GM12878 (cell line): ENCODE data around the gene CTSS. TPM values are rescaled to one million over a fixed set of nuclear protein-coding genes. Genes with fewer than 3 reads are reported as not detected.

Experiments used
- ATAC-seq: fragments of 200-7000 bp; cut with Tn5 transposase; 3 replicates; pipeline ENCODE4 v1.9.1; 2020; ENCODE audit warnings: mild to moderate bottlenecking, moderate library complexity
- Bru-seq: library from RNA; stranded (reverse); fragments of 400-500 nt; gene quantifications from one replicate; lab custom pipeline; 2021; lab: Mats Ljungman, UMichigan
- BruChase-seq, 2 experiments: library from RNA; stranded (reverse); fragments of 400-500 nt; gene quantifications; one replicate each; lab custom pipeline; 2021; lab: Mats Ljungman, UMichigan
- BruUV-seq: library from RNA; stranded (reverse); fragments of 400-500 nt; replicated peaks from 2 replicates; lab custom pipeline; 2021; lab: Mats Ljungman, UMichigan
- CTCF ChIA-PET: fragments of 300-600 bp; sonication (Branson Sonifier 250); formaldehyde crosslinking; extraction: SDS; loops from one replicate; lab custom pipeline; 2021; ENCODE audit warnings: inconsistent platforms; lab: Yijun Ruan, JAX
- POLR2A ChIA-PET: fragments of 350-600 bp; formaldehyde crosslinking; extraction: SDS; loops from one replicate; lab custom pipeline; 2021; ENCODE audit warnings: inconsistent platforms; lab: Charles Lee
- RAD21 ChIA-PET: fragments of 300-600 bp; sonication (Branson Sonifier 250); formaldehyde crosslinking; loops from one replicate; lab custom pipeline; 2023; ENCODE audit warnings: antibody characterized with exemption; ENCODE audit not compliant: unreplicated experiment; lab: Charles Lee
- SMC1A ChIA-PET: fragments of 300-600 bp; sonication (Branson Sonifier 250); formaldehyde crosslinking; loops from one replicate; lab custom pipeline; 2023; ENCODE audit not compliant: unreplicated experiment, uncharacterized antibody; lab: Charles Lee
- DNase-seq: peaks from one replicate; pipeline ENCODE4 v3.0.0-alpha.2; 2011; ENCODE audit warnings: low read depth, low spot score
- FAIRE-seq: peaks from 3 replicates; lab custom pipeline; 2011; peaks lifted over from hg19 to GRCh38; lab: Jason Lieb, UNC
- H2AFZ ChIP-seq: 2 replicates; pipeline ENCODE4 v1.6.0; 2011; ENCODE audit warnings: low read depth, low read length, control low read depth; ENCODE audit not compliant: control insufficient read depth
- H3K27ac ChIP-seq: 2 replicates; pipeline ENCODE4 v1.5.1; 2011; ENCODE audit warnings: control low read depth; ENCODE audit not compliant: control insufficient read depth, insufficient read depth
- H3K27me3 ChIP-seq, 2 experiments: replicated peaks in 1 of 2; 2 replicates each; pipeline versions ENCODE4 v1.6.0 to v1.6.1; 2011; ENCODE audit warnings: low read length in 1 of 2; ENCODE audit not compliant: control insufficient read depth in 2 of 2, insufficient read depth in 2 of 2
- H3K36me3 ChIP-seq, 2 experiments: 2 replicates each; pipeline ENCODE4 v1.5.1; 2011; ENCODE audit warnings: low read length in 1 of 2; ENCODE audit not compliant: control insufficient read depth in 2 of 2, insufficient read depth in 2 of 2
- H3K4me1 ChIP-seq: 2 replicates; pipeline ENCODE4 v1.6.1; 2011; ENCODE audit warnings: mild to moderate bottlenecking, low read length, moderate library complexity, mixed read lengths; ENCODE audit not compliant: control insufficient read depth, insufficient read depth
- H3K4me2 ChIP-seq: 2 replicates; pipeline ENCODE4 v1.6.0; 2011; ENCODE audit warnings: control low read depth; ENCODE audit not compliant: control insufficient read depth, insufficient read depth
- H3K4me3 ChIP-seq: fragments of 200-600 bp; sonication (generic); 2 replicates; pipeline ENCODE4 v1.5.1; 2016
- H3K79me2 ChIP-seq: 2 replicates; pipeline ENCODE4 v1.6.0; 2011; ENCODE audit warnings: low read length; ENCODE audit not compliant: control insufficient read depth, insufficient read depth
- H3K9ac ChIP-seq: 2 replicates; pipeline ENCODE4 v1.8.0; 2011; ENCODE audit warnings: low read length, control low read depth, mixed read lengths; ENCODE audit not compliant: control insufficient read depth, insufficient read depth
- H3K9me3 ChIP-seq: replicated peaks from 3 replicates; pipeline ENCODE4 v1.5.1; 2011; ENCODE audit warnings: mild to moderate bottlenecking, low read length; ENCODE audit not compliant: control insufficient read depth, insufficient read depth
- H4K20me1 ChIP-seq: 2 replicates; pipeline ENCODE4 v1.6.0; 2011; ENCODE audit not compliant: control insufficient read depth, insufficient read depth
- BHLHE40 ChIP-seq, 2 experiments: fragments of 450-650 bp in 1 of 2; IDR thresholded peaks; 2 replicates each; pipeline ENCODE4 v1.6.1; 2011 to 2017; ENCODE audit warnings: low read depth in 2 of 2, borderline replicate concordance in 1 of 2, improper control_type of control experiment in 1 of 2, low read length in 1 of 2, mild to moderate bottlenecking in 1 of 2
- BRCA1 ChIP-seq: IDR thresholded peaks from 2 replicates; pipeline ENCODE4 v1.6.1; 2011; ENCODE audit warnings: low read depth, low read length, improper control_type of control experiment
- EP300 ChIP-seq, 2 experiments: fragments of 150-350 bp in 1 of 2; IDR thresholded peaks; 2 replicates each; pipeline ENCODE4 v1.6.1; 2011 to 2012; ENCODE audit warnings: low read depth in 2 of 2, low read length in 2 of 2, borderline replicate concordance in 1 of 2, improper control_type of control experiment in 1 of 2, inconsistent platforms in 1 of 2; ENCODE audit not compliant: control insufficient read depth in 1 of 2
- MTA3 ChIP-seq: IDR thresholded peaks from 2 replicates; pipeline ENCODE4 v1.6.1; 2012; ENCODE audit warnings: low read length, inconsistent platforms, borderline replicate concordance
- NR2F1 ChIP-seq: fragments of 450-650 bp; conservative IDR thresholded peaks from 2 replicates; pipeline ENCODE4 v1.6.1; 2017; ENCODE audit warnings: mild to moderate bottlenecking
- TARDBP ChIP-seq: IDR thresholded peaks from 2 replicates; pipeline ENCODE4 v1.6.1; 2016; ENCODE audit warnings: borderline replicate concordance
- TBL1XR1 ChIP-seq: IDR thresholded peaks from 2 replicates; pipeline ENCODE4 v1.6.1; 2012; ENCODE audit warnings: low read depth, low read length, improper control_type of control experiment
- YBX1 ChIP-seq: fragments of 450-650 bp; IDR thresholded peaks from 2 replicates; pipeline ENCODE4 v1.6.1; 2016; ENCODE audit warnings: antibody characterized with exemption
- WGBS: methylation state at CpG from one replicate; pipeline ENCODE4 v1.1.6; 2016; ENCODE audit warnings: low lambda C conversion rate; ENCODE audit not compliant: insufficient replicate concordance, insufficient coverage; ENCODE audit errors: missing lambda C conversion rate; 5-methylcytosine and 5-hydroxymethylcytosine counted together
- in situ Hi-C: fragments of 300-500 bp; cut with MboI; formaldehyde crosslinking; loops from 9 replicates; pipeline ENCODE4 v1.14.3; 2018; ENCODE audit warnings: mixed read lengths
- intact Hi-C: fragments of 100-400 bp; cut with micrococcal nuclease; formaldehyde crosslinking; loops from one replicate; pipeline ENCODE4 v1.14.2; 2022; ENCODE audit not compliant: unreplicated experiment
- long read RNA-seq, 2 experiments: library from polyadenylated mRNA; unstranded; transcript quantifications; one replicate each; pipeline ENCODE4 v2.0.0, GENCODE V29; 2019 to 2020
- polyA minus RNA-seq, 3 experiments: library from RNA; depleted of rRNA, polyadenylated mRNA; stranded (reverse); fragments of >200 nt; gene quantifications; 2 replicates each; pipeline ENCODE4 v1.2.3, GENCODE V29; 2011
- polyA plus RNA-seq, 11 experiments: library from polyadenylated mRNA; depleted of rRNA in 4 of 11; unstranded in 6 of 11; stranded (reverse) in 5 of 11; fragments of >200 nt; fragmentation: Nextera tagmentation in 4 of 11; fragmentation: Illumina TruSeq in 1 of 11; extraction: Ambion mirVana in 4 of 11; extraction: Trizol in 1 of 11; gene quantifications; 1 replicate in 1 of 11; 2 replicates in 10 of 11; pipeline versions ENCODE4 v1.2.1 to v1.2.3, GENCODE V29; 2011 to 2016; ENCODE audit warnings: inconsistent platforms in 2 of 11, missing spikeins in 2 of 11, low read depth in 1 of 11
- total RNA-seq, 4 experiments: library from RNA; depleted of rRNA in 3 of 4; stranded (reverse); fragments of >200 nt in 3 of 4; fragmentation: Illumina TruSeq in 1 of 4; extraction: Trizol in 1 of 4; gene quantifications; 2 replicates each; pipeline versions ENCODE4 v1.2.1 to v1.2.3, GENCODE V29; 2013 to 2021
- TF ChIP-seq, protein P1 (sequence below): IDR thresholded peaks from 2 replicates; pipeline ENCODE4 v1.6.1; 2011; ENCODE audit warnings: low read depth, low read length, improper control_type of control experiment, borderline replicate concordance
- TF ChIP-seq, protein P2 (sequence below): IDR thresholded peaks from 2 replicates; pipeline ENCODE4 v1.6.1; 2012; ENCODE audit warnings: improper control_type of control experiment, low read depth, low read length; ENCODE audit not compliant: insufficient replicate concordance

The CTSS gene
- 122 and 124 TPM in 2 replicates for total RNA-seq (2013; cell fraction: nucleolus; rRNA removed)
- total RNA-seq (2014; rRNA removed) (32.8 and 52.8 TPM in 2 replicates), total RNA-seq (2014; rRNA removed; fragmentation: Illumina TruSeq; extraction: Trizol) (75.1 and 75.2 TPM in 2 replicates), total RNA-seq (2021) (49.9 and 50.3 TPM in 2 replicates), polyA plus RNA-seq (2011; rRNA removed) (174 and 224 TPM in 2 replicates), polyA plus RNA-seq (2014; fragmentation: Illumina TruSeq; extraction: Trizol) (57.7 and 77.7 TPM in 2 replicates), polyA plus RNA-seq (2014; fragmentation: Nextera tagmentation; extraction: Ambion mirVana) (10 to 100 TPM; 68.6 to 84.8 TPM), polyA plus RNA-seq (2014; rRNA removed) (52.6 and 64.0 TPM in 2 replicates), polyA plus RNA-seq (2016; fragmentation: Nextera tagmentation; extraction: Ambion mirVana) (10 to 100 TPM; 49.4 to 52.4 TPM), polyA minus RNA-seq (2011; rRNA and poly(A)+ RNA removed) (102 and 156 TPM in 2 replicates), Bru-seq, nascent RNA (percentile 87 among the genes with signal in this experiment), BruChase-seq, experiment 1, labeled RNA remaining after a 6-hour chase (percentile 90 among the genes with signal in this experiment), BruChase-seq, experiment 2, labeled RNA remaining after a 2-hour chase (percentile 84 among the genes with signal in this experiment)
- 51.8 TPM for polyA plus RNA-seq (2011; ENCODE audit: low read depth)
- 87.0 TPM in 2 replicates for polyA plus RNA-seq (2011; cell fraction: cytosol; rRNA removed)
- polyA plus RNA-seq (2011; cell fraction: nucleus; rRNA removed) = 20.9 and 23.9 TPM in 2 replicates
- polyA plus RNA-seq (2012) = 75.8 and 109 TPM in 2 replicates
- polyA minus RNA-seq (2011; cell fraction: cytosol; rRNA and poly(A)+ RNA removed) = 37.6 and 40.0 TPM in 2 replicates
- polyA minus RNA-seq (2011; cell fraction: nucleus; rRNA and poly(A)+ RNA removed) = 10.3 and 13.8 TPM in 2 replicates
- long read RNA-seq, experiment 1, full-length matches to known transcripts = 79 of 97 reads
- long read RNA-seq, experiment 1, partial matches to known transcripts = 6 of 97 reads
- long read RNA-seq, experiment 1, other reads (novel, unspliced or antisense) = 12 of 97 reads
- long read RNA-seq, experiment 2, full-length matches to known transcripts = 645 of 745 reads
- long read RNA-seq, experiment 2, partial matches to known transcripts = 41 of 745 reads
- long read RNA-seq, experiment 2, other reads (novel, unspliced or antisense) = 59 of 745 reads

DNA sequence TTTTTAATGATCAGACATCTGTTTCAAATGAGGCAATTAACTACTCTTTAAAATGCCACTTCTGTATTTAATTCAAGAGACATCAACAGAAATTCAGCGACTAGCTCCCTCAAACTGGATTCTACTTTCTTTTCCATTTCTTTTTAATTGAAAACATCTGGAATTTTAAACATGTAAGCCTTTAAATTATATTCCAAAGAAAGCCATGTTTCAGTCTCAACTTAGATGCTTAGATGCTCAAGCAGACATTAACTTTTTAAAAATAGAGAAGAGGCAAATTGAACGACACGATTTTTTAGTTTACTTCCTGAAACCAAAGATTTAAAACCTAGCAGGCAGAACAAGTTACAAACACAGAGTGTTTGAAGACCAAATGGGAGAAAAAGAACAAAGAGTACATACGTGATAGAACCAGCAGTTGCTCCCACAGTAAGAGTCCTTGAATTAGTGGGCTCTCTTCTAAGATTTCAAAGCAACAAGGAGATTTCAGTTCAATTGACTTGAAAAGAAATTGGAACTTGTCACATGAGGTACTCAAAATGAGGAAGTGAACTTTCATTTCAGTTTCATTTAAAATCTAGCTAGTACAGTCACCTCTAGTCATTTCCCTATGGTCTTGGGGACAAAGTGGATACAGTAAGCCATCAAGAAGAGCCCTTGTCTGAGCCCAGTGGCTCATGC, at the start of gene CTSS:
TSS of gene CTSS (minus strand) at position 483 of the 681 bp plus-strand sequence. CDS start 1,015 bp downstream, outside the sequence.
- Histone ChIP-seq H3K4me1 (peaks cover 9% of the 10 kb centered on the region), H3K27me3 (no peaks in the 10 kb centered on the region), H3K9me3 (peaks cover 2% of the 10 kb centered on the region; the same call in 2 of the 3 replicates), H3K4me3 (peak within 1 kb of the TSS; percentile 77), H4K20me1 (no peaks in the 10 kb centered on the region), H3K4me2 (peak within 1 kb of the TSS; percentile 66), H3K79me2 (peaks cover 36% of the 10 kb centered on the region), H3K36me3 (peaks cover 0 to 3% of the 10 kb centered on the region in 2 experiments; a peak in 2 of 4 replicates), H2AFZ (peak within 1 kb of the TSS; percentile 77), H3K9ac (peak within 1 kb of the TSS; percentile 83), H3K27ac (peak within 1 kb of the TSS; percentile 96)
- WGBS = 4% methylated on average over 4 of the region's 4 CpGs
- CTCF ChIA-PET = interaction anchor here (1.1 to 2.9 kb wide), 7 partner anchors 9 to 205 kb away, joined by 3 to 13 read pairs (median 4); partner anchors contain the start of genes GOLPH3L and SETDB1
- FAIRE-seq (peak; percentile 93), DNase-seq (peak; percentile 88), ATAC-seq (peak; percentile 90)
- intact Hi-C loops = loop anchor here (2.0 to 10.0 kb wide), 4 partner anchors 109 to 209 kb away; partner anchors contain the start of genes ARNT, CERS2 and ENSA
- RAD21 ChIA-PET = interaction anchor here (0.6 to 3.3 kb wide), 13 partner anchors 22 to 207 kb away, joined by 3 to 21 read pairs (median 4); partner anchors contain the start of genes ENSA, GOLPH3L and MCL1
- POLR2A ChIA-PET = interaction anchor here (0.5 to 1.7 kb wide), 6 partner anchors 26 to 201 kb away, joined by 3 to 6 read pairs (median 3); partner anchors contain the start of genes ENSA and GOLPH3L
- in situ Hi-C loops = no loop called here
- BruUV-seq = TSS peak; percentile 68
- SMC1A ChIA-PET = interaction anchor here (0.8 to 2.1 kb wide), 15 partner anchors 11 to 205 kb away, joined by 3 to 9 read pairs (median 4); partner anchors contain the start of genes ENSA, GOLPH3L, MCL1 and SETDB1
- TF ChIP-seq BRCA1 (no peak), MTA3 (0 out of 2 replicates have a peak, but pooled peaks have one; percentile 40), NR2F1 (no peak), TARDBP (no peak), YBX1 (no peak), EP300 (IDR thresholded peaks at IDR 0.05; ENCODE audit: borderline replicate concordance in 1 of 2, control insufficient read depth in 1 of 2, low read depth in 2 of 2, low read length in 2 of 2) (no peak; a peak in 1 of 4 replicates), BHLHE40 (IDR thresholded peaks at IDR 0.05; ENCODE audit: borderline replicate concordance in 1 of 2, low read depth in 2 of 2, low read length in 1 of 2) (peak; percentile 69 to 78), TBL1XR1 (no peak)
- TF ChIP-seq, protein P1, sequence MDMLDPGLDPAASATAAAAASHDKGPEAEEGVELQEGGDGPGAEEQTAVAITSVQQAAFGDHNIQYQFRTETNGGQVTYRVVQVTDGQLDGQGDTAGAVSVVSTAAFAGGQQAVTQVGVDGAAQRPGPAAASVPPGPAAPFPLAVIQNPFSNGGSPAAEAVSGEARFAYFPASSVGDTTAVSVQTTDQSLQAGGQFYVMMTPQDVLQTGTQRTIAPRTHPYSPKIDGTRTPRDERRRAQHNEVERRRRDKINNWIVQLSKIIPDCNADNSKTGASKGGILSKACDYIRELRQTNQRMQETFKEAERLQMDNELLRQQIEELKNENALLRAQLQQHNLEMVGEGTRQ = peak; percentile 45; the same call in 1 of the 2 replicates
- TF ChIP-seq, protein P2, sequence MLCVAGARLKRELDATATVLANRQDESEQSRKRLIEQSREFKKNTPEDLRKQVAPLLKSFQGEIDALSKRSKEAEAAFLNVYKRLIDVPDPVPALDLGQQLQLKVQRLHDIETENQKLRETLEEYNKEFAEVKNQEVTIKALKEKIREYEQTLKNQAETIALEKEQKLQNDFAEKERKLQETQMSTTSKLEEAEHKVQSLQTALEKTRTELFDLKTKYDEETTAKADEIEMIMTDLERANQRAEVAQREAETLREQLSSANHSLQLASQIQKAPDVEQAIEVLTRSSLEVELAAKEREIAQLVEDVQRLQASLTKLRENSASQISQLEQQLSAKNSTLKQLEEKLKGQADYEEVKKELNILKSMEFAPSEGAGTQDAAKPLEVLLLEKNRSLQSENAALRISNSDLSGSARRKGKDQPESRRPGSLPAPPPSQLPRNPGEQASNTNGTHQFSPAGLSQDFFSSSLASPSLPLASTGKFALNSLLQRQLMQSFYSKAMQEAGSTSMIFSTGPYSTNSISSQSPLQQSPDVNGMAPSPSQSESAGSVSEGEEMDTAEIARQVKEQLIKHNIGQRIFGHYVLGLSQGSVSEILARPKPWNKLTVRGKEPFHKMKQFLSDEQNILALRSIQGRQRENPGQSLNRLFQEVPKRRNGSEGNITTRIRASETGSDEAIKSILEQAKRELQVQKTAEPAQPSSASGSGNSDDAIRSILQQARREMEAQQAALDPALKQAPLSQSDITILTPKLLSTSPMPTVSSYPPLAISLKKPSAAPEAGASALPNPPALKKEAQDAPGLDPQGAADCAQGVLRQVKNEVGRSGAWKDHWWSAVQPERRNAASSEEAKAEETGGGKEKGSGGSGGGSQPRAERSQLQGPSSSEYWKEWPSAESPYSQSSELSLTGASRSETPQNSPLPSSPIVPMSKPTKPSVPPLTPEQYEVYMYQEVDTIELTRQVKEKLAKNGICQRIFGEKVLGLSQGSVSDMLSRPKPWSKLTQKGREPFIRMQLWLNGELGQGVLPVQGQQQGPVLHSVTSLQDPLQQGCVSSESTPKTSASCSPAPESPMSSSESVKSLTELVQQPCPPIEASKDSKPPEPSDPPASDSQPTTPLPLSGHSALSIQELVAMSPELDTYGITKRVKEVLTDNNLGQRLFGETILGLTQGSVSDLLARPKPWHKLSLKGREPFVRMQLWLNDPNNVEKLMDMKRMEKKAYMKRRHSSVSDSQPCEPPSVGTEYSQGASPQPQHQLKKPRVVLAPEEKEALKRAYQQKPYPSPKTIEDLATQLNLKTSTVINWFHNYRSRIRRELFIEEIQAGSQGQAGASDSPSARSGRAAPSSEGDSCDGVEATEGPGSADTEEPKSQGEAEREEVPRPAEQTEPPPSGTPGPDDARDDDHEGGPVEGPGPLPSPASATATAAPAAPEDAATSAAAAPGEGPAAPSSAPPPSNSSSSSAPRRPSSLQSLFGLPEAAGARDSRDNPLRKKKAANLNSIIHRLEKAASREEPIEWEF = peak; percentile 95
